GM21825 (cell line): ENCODE results near the gene CAMK2N2.

Experiments used
- ATAC-seq: cut with Tn5 transposase; IDR thresholded peaks from one replicate; pipeline ENCODE4 v1.9.1; 2021; ENCODE audit warnings: mild to moderate bottlenecking, moderate library complexity; ENCODE audit not compliant: unreplicated experiment

Gene CAMK2N2

DNA sequence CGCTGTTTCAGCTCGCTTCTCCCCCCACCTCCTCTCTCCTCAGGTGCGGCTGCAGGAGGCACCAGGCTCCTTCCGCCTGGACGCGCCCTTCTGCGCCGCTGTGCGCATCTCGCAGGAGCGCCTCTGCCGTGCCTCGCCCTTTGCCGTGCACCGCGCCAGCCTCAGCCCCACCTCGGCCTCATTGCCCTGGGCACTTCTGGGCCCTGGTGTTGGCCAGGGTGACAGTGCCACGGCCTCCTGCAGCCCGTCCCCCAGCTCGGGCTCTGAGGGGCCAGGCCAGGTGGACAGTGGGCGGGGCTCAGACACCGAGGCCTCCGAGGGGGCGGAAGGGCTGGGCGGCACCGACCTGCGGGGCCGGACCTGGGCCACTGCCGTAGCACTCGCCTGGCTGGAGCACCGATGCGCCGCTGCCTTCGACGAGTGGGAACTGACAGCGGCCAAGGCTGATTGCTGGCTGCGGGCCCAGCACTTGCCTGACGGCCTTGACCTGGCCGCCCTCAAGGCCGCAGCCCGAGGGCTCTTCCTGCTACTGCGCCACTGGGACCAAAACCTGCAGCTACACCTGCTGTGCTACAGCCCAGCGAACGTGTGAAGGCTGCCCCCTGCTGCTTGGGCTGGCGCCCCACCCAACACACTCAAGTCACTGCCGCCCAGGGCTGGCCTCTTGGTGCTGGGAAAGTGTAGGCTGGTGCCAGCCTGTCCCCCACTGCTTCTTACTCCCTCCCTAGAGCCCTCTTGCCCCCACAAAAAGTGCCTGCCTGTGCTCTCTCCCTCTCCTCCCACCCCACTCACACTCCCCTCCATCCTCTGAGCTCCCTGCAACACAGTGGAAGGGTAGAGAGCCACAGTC, 19.7 kb downstream of the CAMK2N2 start:
- ATAC-seq = no peak

DNA sequence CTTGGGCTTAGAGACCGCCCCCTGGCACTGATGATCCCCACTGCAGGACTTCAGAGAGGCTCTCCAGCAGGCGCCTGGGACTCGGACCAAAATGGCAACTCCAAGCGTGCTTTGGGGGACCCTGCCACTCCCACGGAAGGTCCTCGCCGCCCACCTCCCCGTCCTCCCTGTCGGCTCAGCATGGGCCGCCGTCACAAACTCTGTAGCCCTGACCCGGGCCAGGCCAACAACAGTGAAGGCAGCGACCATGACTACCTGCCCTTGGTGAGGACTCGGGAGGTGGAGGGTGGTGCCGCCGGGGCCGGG, 20.3 kb downstream of the CAMK2N2 start:
- ATAC-seq = no peak

DNA sequence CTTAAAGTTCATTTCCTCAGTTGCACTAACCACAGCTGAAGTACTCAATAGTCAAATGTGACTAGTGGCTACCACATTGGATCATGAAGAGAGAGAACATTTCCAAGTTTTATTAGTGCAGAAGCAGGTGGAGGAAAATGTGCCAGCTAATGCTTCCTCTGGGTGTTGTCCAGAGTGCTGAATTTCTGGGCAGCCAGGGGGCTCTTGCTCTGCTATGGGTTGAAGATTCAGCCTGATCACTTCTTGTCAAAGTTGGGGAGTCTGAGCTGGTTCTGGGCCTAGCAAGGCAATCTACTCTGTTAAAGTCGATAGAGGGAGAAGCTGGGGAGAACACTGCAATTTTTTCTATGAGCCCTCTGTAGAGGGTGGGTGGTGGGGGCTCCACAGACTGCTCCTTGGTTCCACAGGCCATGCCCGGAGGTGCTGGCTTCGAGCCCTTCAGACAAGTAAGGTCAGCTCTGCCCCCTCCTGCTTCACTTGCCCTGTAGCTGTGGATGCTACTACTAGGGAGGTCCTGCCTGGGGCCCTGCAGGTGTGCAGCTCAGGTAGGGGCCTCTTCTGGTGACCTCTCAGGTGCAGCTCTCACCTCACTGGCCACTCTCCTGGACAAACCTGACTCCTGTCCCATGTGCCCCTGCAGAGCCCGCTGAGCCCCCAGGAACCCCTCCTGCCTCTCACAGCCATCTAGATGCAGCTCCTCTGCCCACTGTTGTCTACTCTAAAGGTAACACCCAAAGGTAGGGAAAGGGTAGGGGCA, 20.8 kb downstream of the CAMK2N2 start:
- ATAC-seq = no peak

DNA sequence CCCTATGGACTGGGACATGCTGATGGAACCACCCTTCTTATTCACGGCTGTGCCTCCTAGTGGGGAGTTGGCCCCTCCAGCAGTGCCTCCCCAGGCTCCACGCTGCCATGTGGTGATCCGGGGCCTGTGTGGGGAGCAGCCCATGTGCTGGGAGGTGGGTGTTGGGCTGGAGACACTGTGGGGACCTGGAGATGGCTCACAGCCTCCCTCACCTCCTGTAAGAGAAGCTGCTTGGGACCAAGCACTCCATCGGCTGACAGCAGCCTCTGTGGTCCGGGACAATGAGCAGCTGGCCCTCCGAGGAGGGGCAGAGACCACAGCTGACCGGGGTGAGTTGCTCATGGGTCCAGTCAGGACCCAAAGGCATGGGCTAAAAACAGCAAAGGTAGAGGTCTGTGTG, 21.6 kb downstream of the CAMK2N2 start:
- no peak for ATAC-seq

DNA sequence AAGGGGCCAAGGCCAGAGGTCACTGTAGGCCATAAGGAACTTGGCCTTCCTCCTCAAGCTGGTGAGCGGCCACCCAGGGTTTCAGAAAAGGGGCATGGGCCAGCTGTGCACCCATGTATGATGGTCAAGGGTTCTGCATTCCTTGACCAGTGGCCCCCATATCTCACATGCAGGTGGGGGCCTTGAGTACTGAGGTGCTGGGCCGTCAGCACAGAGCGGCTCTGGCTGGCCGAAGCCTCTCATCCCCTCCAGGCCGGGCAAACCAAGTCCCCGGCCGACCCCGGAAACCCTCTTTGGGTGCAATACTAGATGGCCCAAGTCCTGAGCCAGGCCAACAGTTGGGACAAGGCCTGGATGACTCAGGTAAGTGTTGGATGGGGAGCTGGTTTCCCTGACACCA, 22.1 kb downstream of the CAMK2N2 start:
- ATAC-seq = no peak

DNA sequence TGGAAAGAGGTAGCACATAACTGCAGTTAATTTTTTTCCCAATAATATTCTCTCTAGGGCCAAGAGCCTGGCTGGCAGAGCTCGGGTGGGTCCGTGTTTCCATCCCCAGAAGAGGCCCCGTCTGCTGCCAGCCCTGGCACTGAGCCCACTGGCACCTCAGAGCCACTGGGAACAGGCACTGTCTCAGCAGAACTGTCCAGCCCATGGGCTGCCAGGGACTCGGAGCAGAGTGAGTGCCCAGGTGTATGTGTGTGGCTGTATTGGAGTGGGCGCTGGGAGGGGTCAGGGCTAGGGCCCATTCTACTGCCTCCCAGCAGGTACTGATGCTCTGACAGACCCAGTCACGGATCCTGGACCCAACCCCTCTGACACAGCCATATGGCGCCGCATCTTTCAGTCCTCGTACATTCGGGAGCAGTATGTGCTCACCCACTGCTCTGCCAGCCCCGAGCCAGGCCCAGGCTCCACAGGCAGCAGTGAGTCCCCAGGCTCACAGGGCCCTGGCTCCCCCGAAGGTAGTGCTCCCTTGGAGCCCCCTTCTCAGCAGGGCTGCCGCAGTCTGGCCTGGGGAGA, 23.0 kb downstream of the CAMK2N2 start:
- no peak for ATAC-seq

DNA sequence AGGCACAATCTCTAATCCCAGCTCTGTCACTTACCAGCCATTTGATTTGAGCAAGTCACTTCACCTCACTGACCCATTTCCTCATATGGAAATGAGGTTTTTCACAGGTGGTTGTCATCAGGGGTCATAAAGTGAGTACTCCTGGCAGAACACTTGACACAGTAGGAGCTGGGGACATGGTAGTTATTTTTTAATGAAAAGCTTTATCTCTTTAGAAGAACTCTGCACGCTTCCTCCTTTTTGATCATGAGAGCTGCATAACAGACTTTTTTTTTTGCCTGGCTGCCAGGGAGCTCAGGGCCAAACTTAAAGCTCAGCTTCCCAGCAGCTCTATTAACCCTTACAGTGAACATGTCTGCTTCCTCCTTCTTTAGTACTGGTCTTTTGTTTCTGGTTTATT, 23.5 kb downstream of the CAMK2N2 start:
- no peak for ATAC-seq

DNA sequence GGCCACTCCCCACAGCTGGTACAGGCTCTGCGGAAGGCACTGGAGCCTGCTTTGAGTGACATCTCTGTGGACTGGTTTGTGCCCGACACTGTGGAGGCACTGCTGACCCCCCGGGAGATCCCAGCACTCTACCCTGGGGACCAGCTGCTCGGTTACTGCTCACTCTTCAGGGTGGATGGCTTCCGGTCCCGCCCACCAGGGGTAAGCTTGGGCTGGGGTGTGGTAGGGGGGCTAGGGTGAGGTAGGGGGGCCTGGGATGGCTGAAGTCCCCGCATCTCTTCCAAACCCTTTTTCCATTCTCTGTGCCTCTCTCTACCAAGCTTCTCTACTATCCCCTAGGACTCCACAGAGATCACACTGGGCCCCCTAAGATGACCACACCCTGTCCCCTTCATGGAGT, 24.1 kb downstream of the CAMK2N2 start:
- ATAC-seq = no peak

DNA sequence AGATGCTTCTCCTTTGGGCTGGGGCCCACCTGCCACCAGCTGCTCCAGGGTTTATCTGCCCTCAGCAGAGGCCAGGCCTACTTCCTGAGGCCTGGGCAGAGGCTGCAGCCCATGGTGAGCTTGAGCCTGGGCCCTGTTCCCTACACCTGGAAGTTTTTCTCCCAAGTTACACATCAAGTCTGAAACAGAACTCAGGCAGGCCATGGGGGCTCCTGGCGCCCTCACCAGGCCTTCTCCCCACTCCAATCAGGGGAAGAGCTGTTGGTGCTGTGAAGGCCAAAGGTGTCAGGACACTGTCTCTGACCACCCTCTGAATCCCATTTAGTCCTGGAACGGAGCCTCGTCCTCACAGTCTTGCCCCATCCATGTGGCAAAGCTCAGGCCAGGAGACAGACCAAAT, 24.7 kb downstream of the CAMK2N2 start:
- no peak for ATAC-seq

DNA sequence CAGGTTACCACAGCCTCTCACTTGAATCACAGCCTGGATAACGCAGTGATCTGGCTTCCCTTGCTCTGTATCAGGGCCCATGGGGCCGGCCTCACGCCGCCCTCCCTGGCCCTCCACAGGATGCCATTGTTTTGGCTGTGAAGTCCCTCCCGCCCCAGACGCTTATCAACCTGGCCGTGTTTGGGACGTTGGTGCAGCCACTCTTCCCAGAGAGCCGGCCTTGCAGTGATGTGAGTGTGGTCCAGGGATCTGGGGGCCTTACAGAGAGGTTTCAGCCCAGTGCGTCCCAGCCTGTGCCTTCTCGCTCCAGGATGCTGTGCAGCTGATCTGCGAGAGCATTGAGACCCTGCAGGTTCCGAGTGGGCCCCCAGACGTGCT, 25.3 kb downstream of the CAMK2N2 start:
- ATAC-seq = no peak

DNA sequence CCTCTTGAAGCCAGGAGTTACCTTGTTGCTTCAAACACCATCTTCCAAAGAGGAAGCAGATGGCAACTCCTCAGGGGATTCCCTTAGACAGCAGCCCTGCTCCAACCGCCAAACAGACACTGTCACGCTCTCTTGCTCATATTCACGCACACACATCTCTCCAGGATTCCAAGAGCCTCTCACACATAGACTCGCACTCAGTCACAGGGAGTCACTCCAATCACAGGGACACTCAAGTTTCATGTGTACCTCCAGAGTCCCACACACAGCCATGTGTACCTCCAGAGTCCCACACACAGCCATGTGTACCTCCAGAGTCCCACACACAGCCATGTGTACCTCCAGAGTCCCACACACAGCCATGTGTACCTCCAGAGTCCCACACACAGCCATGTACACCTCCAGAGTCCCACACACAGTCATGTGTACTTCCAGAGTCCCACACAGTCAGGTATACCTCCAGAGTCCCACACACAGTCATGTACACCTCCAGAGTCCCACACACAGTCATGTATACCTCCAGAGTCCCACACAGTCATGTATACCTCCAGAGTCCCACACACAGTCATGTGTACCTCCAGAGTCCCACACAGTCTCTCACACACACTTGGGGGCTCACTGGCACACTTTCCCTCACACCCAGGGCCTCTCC, 25.8 kb downstream of the CAMK2N2 start:
- no peak for ATAC-seq

DNA sequence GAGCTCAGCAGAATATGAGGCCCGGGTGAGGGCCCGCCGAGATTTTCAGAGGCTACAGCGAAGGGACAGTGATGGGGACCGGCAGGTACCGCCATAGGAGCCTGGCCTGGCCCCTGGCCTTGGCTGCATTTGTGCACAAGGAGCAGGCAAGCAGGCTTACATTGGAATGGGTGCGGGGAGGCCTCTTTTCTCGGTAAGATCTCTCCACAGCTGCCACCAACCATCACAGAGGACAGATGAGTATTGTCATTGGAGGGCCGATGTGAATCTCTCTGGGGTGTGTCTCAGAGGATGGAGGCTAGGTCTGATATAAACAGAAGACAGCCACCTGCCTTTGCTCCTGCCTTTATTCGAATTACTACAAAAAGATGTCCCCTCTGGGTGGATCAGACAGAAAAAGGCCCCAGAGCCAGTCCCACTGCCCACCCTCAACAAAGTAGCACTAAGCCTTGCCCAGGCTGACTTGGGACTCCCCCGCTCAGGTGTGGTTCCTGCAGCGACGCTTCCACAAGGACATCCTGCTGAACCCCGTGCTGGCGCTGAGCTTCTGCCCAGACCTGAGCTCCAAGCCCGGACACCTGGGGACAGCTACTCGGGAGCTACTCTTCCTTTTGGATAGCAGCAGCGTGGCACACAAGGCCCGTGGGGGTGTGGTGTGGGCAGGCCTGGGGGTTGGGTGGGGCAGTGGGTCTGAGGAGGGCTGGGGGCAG, 26.5 kb downstream of the CAMK2N2 start:
- no peak for ATAC-seq

DNA sequence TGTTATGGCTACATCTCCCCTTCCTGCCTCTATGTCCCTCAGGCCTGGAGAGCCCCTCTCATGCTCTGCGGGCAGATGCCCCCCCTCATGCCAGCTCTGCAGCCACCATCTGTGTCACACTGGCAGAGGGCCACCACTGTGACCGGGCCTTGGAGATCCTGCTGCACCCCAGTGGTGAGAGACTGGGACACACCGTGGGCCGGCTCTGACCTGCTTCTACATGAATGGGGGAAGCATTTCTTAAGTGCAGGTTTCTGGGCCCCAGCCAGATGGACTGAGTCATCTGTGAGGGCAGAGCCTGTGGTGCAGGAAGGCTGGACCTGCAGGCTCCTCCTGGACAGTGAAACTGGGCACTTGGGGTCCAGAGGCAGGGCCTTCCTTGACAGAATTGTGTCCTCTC, 27.1 kb downstream of the CAMK2N2 start:
- ATAC-seq = no peak

DNA sequence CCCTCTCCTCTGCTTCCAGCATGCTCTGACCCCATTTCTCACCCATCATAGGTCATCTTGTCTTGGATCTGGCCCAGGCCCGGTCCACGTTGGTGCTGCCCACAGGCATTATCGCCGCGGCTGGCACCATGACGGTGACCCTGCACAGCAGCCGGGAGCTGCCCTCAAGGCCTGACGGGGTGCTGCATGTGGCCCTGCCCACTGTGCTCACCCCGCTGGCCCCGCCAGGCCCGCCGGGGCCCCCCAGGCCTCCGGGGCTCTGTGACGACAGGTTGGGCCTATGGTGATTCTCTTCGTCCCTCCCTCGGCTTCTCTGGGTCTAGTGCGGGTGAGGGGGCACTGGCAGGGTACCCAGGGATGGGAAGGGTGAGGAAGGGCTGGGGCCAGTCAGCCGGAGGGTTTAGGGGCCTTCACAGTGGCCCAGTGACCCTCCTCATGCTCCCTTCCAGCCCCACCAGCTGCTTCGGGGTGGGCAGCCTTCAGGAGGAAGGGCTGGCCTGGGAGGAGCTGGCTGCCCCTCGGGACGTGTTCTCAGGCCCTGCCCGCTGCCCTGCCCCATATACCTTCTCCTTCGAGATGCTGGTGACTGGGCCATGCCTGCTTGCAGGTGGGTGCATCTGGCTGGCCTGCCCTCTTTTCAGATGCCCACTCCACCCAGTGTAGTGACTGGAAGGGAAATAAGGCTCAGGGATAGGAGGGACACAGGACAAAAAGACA, 28.1 kb downstream of the CAMK2N2 start:
- ATAC-seq = no peak

DNA sequence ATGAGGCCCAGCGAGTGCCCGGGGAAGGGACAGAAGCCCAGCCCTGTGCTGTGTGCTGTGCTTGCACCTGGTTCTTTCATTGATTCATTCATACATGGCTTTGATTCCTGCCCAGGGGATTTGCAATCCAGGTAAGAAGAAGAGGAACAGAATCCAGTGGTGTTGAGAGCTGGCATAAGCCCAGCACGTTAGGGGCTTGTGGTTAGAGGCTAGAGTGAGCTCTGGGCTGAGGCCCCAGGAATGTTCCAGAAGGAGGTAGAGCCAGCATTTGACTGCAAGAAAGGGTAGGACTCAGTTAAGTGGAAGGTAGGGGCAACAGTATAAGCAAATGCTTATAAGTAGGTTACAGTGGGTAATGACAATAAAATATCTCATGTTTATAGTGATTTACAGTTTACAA, 29.7 kb downstream of the CAMK2N2 start:
- ATAC-seq = no peak

DNA sequence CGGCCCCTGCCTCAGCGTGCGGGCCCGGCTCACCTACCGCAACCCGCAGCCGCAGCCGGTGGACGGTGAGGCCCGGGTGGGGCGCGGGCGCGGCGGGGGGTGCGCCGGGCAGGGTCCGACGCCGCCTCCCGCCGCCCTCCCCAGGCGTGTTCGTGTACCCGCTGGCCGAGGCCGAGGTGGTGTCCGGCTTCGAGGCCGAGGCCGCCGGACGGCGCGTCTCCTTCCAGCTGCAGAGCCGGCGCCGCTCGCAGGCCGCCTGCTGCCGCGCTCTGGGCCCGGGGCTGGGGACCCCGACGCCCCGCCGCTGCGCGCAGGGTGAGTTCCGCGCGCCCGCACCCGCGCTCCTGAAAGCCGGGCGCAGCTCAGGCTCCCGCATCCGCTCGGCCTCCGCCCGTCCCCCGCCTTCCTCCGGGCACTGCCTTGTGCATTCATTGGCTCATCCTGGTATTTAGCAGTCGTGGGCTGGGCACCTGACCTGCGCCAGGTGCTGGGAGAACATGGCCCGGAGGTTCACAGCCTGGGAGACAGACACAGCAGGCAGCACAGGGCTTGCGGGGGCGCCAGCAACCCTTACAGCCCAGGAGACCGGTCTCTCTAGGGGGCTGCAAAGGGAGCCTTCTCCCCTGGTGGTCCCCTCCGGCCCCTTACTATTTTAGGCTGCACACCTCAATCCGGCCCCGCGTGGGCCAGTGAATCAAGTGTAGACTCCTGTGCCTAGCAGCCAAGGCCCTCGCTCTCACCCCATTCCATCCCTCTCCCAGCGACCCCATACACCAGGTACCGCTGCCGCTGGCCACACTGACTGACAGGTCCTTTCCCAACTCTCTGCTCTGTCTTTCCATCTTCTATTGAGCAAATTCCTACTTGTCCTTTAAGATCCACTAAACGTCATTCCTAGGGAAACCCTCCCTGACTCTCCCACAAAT, 30.5 kb downstream of the CAMK2N2 start:
- no peak for ATAC-seq

DNA sequence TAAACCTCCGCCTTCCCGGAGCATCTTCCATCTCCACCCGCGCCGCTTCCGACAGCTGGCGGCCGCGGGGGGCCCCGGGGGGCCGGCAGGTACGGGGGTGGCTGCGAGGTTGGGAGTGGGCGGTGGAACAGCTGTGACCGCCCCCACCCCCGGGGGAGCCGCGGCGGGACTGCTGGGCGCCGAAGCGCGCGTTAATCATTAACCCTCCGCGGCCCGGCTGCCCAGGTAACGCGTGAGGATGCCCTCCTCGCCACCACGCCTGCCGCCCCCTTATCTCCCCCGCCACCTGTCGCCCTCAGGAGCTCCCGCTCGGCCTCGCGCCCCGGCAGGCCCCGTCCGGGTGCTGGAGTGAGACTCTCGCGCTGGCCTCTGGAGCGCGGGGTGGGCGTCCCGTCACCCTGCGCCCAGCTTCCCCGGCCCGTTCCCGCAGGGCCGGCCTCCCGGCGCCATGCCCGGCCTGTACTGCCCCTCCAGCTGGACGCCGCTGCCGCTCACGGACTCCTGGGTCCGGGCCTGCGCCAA, 31.2 kb downstream of the CAMK2N2 start:
- ATAC-seq = no peak

DNA sequence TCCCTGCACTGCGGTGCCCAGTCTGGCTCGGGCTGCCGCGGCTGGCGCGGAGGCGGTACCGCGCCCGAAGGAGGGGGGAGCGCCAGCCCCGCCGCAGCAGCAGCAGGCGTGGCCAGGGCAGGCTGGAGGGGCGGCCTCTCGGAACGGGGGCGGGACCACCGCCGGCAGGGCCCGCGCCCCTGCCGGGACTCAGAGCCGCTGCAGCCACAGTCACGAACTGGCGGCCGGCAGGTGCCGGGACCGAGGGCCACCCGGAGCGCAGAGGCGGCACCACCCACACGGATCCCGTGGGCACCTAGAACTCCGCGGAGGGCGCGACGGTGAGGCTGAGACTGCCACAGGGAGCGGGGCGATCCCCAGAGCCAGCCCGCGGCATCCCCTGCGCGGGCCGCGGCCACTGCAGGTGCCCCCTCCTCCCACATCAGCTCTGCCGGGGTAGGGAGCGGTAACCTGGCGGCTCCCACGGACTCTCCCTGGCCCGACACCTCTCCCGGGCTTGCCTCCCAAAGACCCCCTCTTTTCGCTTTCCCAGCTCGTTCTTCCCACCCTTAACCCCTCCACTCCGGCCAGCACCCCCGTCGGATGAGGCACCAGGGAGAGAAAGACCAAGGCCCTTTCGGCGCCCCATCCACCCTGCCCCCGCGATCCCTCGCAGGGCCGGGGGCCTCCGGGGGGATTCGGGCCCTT, 31.8 kb downstream of the CAMK2N2 start, which contains the start of gene VWA5B2:
Gene VWA5B2, plus strand, starts transcription at position 192 of the 687 bp plus-strand sequence. CDS start 944 bp downstream, outside the sequence.
- ATAC-seq = peak; percentile 70
